Naive thymus-derived CD4-positive, alpha-beta T cell (primary cell): ENCODE results near the gene BRPF3. TPM values are rescaled to one million over a fixed set of nuclear protein-coding genes. Genes with fewer than 3 reads are reported as not detected.
"Not testable (repeated sequence)": the region's sequence is repeated elsewhere in the genome, so short reads cannot be mapped to it uniquely, and the experiment has no call there.

Experiments used
- ATAC-seq: fragments of 150-1000 bp; cut with Tn5 transposase; 2 replicates; pipeline ENCODE4 v1.10.0; 2021; ENCODE audit warnings: mild to moderate bottlenecking, moderate library complexity
- CTCF ChIA-PET: fragments of 350-600 bp; sonication (Branson Sonifier 250); formaldehyde crosslinking; loops from one replicate; lab custom pipeline; 2021; ENCODE audit warnings: antibody characterized with exemption; lab: Charles Lee
- POLR2A ChIA-PET: fragments of 350-600 bp; sonication (Branson Sonifier 250); formaldehyde crosslinking; loops from one replicate; lab custom pipeline; 2021; ENCODE audit warnings: antibody characterized with exemption, inconsistent platforms; lab: Charles Lee
- DNase-seq, 9 donors: peaks; one replicate each; pipeline versions ENCODE4 v3.0.0 to v3.0.0-alpha.2; 2020 to 2022; ENCODE audit warnings: mixed read lengths in 1 of 9
- H3K27ac ChIP-seq: one replicate; pipeline ENCODE4 v1.7.0; 2013; ENCODE audit warnings: mild to moderate bottlenecking, low read depth, low read length, moderate library complexity
- H3K27me3 ChIP-seq, 2 donors: one replicate each; pipeline ENCODE4 v1.7.0; 2013; ENCODE audit warnings: low read length in 2 of 2, mild to moderate bottlenecking in 2 of 2, moderate library complexity in 2 of 2; ENCODE audit not compliant: control insufficient read depth in 2 of 2, insufficient read depth in 2 of 2
- H3K36me3 ChIP-seq, 3 experiments: 1 replicate in 2 of 3; 2 replicates in 1 of 3; pipeline ENCODE4 v1.7.0; 2013; ENCODE audit warnings: low read length in 3 of 3, mild to moderate bottlenecking in 3 of 3, moderate library complexity in 1 of 3; ENCODE audit not compliant: insufficient read depth in 3 of 3, control insufficient read depth in 2 of 3
- H3K4me1 ChIP-seq, 2 donors: one replicate each; pipeline ENCODE4 v1.7.0; 2013; ENCODE audit warnings: low read length in 2 of 2, mild to moderate bottlenecking in 2 of 2, moderate library complexity in 1 of 2; ENCODE audit not compliant: control insufficient read depth in 2 of 2, insufficient read depth in 2 of 2
- H3K4me3 ChIP-seq: 2 replicates; pipeline ENCODE4 v1.7.0; 2013; ENCODE audit warnings: mild to moderate bottlenecking, low read length
- H3K9me3 ChIP-seq, 3 experiments: 1 replicate in 2 of 3; 2 replicates in 1 of 3; pipeline ENCODE4 v1.7.0; 2013; ENCODE audit warnings: low read length in 3 of 3; ENCODE audit not compliant: control insufficient read depth in 2 of 3
- H3K27ac Mint-ChIP-seq, 9 donors: one replicate each; pipeline ENCODE4 v1.8.0; 2020 to 2022; ENCODE audit warnings: mixed read lengths in 9 of 9, mild to moderate bottlenecking in 8 of 9, moderate library complexity in 5 of 9, inconsistent platforms in 2 of 9
- H3K27me3 Mint-ChIP-seq, 5 donors: one replicate each; pipeline ENCODE4 v1.8.0; 2021 to 2022; ENCODE audit warnings: mixed read lengths in 5 of 5, mild to moderate bottlenecking in 1 of 5
- H3K36me3 Mint-ChIP-seq, 5 donors: one replicate each; pipeline ENCODE4 v1.8.0; 2020 to 2022; ENCODE audit warnings: mixed read lengths in 5 of 5, mild to moderate bottlenecking in 3 of 5, inconsistent platforms in 1 of 5
- H3K4me1 Mint-ChIP-seq, 7 donors: one replicate each; pipeline ENCODE4 v1.8.0; 2020 to 2022; ENCODE audit warnings: mixed read lengths in 7 of 7, mild to moderate bottlenecking in 3 of 7, inconsistent platforms in 1 of 7
- H3K4me3 Mint-ChIP-seq, 10 donors: one replicate each; pipeline ENCODE4 v1.8.0; 2020 to 2022; ENCODE audit warnings: mild to moderate bottlenecking in 10 of 10, mixed read lengths in 10 of 10, moderate library complexity in 6 of 10, inconsistent platforms in 2 of 10
- H3K9me3 Mint-ChIP-seq, 11 donors: one replicate each; pipeline ENCODE4 v1.8.0; 2020 to 2022; ENCODE audit warnings: mixed read lengths in 11 of 11, mild to moderate bottlenecking in 4 of 11, inconsistent platforms in 1 of 11, moderate library complexity in 1 of 11
- intact Hi-C, 2 donors: fragments of 100-400 bp; cut with micrococcal nuclease; formaldehyde crosslinking; loops; one replicate each; pipeline ENCODE4 v1.15.1; 2023
- polyA plus RNA-seq, 2 donors: library from polyadenylated mRNA; unstranded; fragments of 300-500 nt; fragmentation: Illumina TruSeq; gene quantifications; one replicate each; pipeline ENCODE4 v1.2.3, GENCODE V29; 2021
- total RNA-seq, 6 experiments: library from RNA in 5 of 6; stranded (reverse) in 5 of 6; gene quantifications; 1 replicate in 5 of 6; 2 replicates in 1 of 6; pipeline ENCODE4 v1.2.3 and lab custom pipeline; 2021 to 2026

The BRPF3 gene
- total and polyA plus RNA-seq, 7 experiments from 2014 or later: 5.1 to 40.0 (median 28.4) TPM

DNA sequence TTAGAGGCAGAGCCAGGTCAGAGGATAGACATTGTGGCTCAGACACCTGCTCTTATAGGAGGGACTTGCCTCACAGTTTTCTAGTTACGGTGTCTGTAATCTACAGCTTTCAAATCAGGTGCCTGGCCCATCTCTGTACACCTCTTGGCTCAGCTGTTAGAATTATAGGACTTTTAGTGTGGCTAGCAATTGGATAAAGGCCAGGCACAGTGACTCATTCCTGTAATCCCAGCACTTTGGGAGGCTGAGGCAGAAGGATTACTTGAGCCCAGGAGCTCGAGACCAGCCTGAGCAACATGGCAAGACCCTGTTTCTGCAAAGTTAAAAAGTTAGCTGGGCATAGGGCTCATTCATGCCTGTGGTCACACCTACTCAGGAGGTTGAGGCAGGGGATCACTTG lies 20.0 kb downstream of the BRPF3 start:
- peaks cover 0 to 7% (median 3%) of the 10 kb centered on the region in 7 donors for H3K4me1 Mint-ChIP-seq
- H3K27me3 ChIP-seq: no peaks in the 10 kb centered on the region
- no peaks in the 10 kb centered on the region for H3K27me3 Mint-ChIP-seq
- H3K9me3 Mint-ChIP-seq: no peaks in the 10 kb centered on the region
- H3K27ac ChIP-seq: no peak overlapping the region
- no peak overlapping the region for H3K4me3 ChIP-seq
- peaks cover 22 to 59% (median 29%) of the 10 kb centered on the region in 5 donors for H3K36me3 Mint-ChIP-seq
- ChIA-PET POLR2A (no interaction called here), CTCF (interaction anchor here (0.6 kb wide), 1 partner anchor 146 kb away, joined by 3 read pairs; no protein-coding TSS in a partner anchor)
- H3K4me3 Mint-ChIP-seq: no peak overlapping the region
- ATAC-seq (no peak), DNase-seq (no peak)
- H3K36me3 ChIP-seq: peaks cover 0 to 89% (median 4%) of the 10 kb centered on the region in 3 experiments
- H3K4me1 ChIP-seq: no peaks in the 10 kb centered on the region
- H3K9me3 ChIP-seq: no peaks in the 10 kb centered on the region
- H3K27ac Mint-ChIP-seq: peak overlapping the region in 1 of 9 donors; percentile 38
- intact Hi-C loops: no loop called here

DNA sequence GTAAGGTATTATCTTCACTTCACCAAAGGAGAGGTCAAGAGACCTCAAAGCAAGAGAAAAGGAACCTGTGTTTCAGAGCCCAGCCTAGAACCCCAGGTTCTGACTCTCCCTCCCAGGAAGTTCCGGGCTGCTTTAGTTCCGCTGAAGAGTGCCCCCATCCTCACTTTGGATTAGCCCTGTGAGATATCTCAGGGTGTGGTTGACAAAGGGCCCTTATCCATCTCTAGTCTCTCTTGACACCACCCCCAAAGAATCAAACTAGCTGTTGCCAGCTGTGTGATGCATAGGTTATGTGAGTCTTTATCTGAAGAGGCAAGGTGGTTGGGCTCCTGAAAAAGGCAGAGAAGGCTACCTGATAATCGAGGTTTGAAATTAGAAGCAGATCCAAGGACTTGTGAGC lies 20.6 kb downstream of the BRPF3 start:
- Histone ChIP-seq H3K4me1 (no peaks in the 10 kb centered on the region), H3K36me3 (peaks cover 0 to 89% (median 7%) of the 10 kb centered on the region in 3 experiments), H3K4me3 (no peak overlapping the region), H3K9me3 (no peaks in the 10 kb centered on the region), H3K27me3 (no peaks in the 10 kb centered on the region), H3K27ac (no peak overlapping the region)
- no peaks in the 10 kb centered on the region for H3K9me3 Mint-ChIP-seq
- intact Hi-C loops: no loop called here
- no peak overlapping the region for H3K4me3 Mint-ChIP-seq
- ATAC-seq (no peak), DNase-seq (no peak)
- peak overlapping the region in 4 of 9 donors; percentile 28 to 61 (median 58) for H3K27ac Mint-ChIP-seq
- H3K27me3 Mint-ChIP-seq: no peaks in the 10 kb centered on the region
- ChIA-PET POLR2A (interaction anchor here (1.0 kb wide), 1 partner anchor 14 kb away, joined by 3 read pairs; no protein-coding TSS in a partner anchor), CTCF (interaction anchor here (0.6 kb wide), 1 partner anchor 145 kb away, joined by 3 read pairs; no protein-coding TSS in a partner anchor)
- H3K4me1 Mint-ChIP-seq: peaks cover 0 to 7% (median 3%) of the 10 kb centered on the region in 7 donors
- peaks cover 21 to 61% (median 27%) of the 10 kb centered on the region in 5 donors for H3K36me3 Mint-ChIP-seq

DNA sequence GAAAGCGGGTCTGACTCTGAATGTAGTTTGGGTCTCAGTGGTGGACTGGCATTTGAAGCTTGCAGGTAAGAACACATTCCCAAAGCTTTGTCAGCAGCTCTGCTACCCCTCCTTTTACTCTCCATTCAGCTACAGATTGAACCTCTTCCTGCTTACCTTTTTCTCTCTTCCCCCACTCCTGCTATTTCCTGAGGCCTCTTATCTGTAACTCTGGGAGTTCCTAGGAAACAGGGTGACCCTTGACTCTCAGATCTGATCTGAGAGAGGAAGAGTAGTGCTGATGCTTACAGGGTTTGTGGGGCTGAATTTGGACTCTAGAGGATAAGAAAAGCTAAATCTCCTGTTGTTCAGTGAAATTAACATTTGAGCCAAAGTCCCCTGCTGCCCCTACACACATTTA lies 21.4 kb downstream of the BRPF3 start:
- H3K4me1 Mint-ChIP-seq: peaks cover 0 to 7% (median 2%) of the 10 kb centered on the region in 7 donors
- peaks cover 0 to 92% (median 8%) of the 10 kb centered on the region in 3 experiments for H3K36me3 ChIP-seq
- no peak overlapping the region for H3K4me3 Mint-ChIP-seq
- CTCF ChIA-PET: interaction anchor here (0.6 kb wide), 1 partner anchor 1108 kb away, joined by 3 read pairs; no protein-coding TSS in a partner anchor
- intact Hi-C loops: no loop called here
- H3K27ac ChIP-seq: no peak overlapping the region
- H3K36me3 Mint-ChIP-seq: peaks cover 20 to 67% (median 25%) of the 10 kb centered on the region in 5 donors
- no peaks in the 10 kb centered on the region for H3K27me3 ChIP-seq
- no peak for ATAC-seq
- H3K27ac Mint-ChIP-seq: peak overlapping the region in 1 of 9 donors; percentile 61
- no peak for DNase-seq
- H3K4me3 ChIP-seq: no peak overlapping the region
- POLR2A ChIA-PET: interaction anchor here (1.0 kb wide), 1 partner anchor 15 kb away, joined by 3 read pairs; no protein-coding TSS in a partner anchor
- no peaks in the 10 kb centered on the region for H3K27me3 Mint-ChIP-seq
- H3K4me1 ChIP-seq: no peaks in the 10 kb centered on the region
- H3K9me3 Mint-ChIP-seq: no peaks in the 10 kb centered on the region
- H3K9me3 ChIP-seq: no peaks in the 10 kb centered on the region

DNA sequence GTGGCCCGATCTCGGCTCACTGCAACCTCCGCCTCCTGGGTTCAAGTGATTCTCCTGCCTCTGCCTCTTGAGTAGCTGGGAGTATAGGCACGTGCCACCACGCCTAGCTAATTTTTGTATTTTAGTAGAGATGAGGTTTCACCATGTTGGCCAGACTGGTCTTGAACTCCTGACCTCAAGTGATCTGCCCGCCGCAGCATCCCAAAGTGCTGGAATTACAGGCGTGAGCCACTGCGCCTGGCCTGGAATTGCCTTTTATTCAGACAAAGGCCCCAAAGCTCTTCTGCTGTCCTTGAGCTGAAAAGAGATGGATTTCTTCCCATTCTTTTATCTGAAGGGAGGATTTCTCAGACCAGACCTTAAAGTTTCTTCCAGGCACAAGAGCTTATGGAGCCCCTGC lies 22.0 kb downstream of the BRPF3 start:
- POLR2A ChIA-PET, ATAC-seq: not testable (repeated sequence)

DNA sequence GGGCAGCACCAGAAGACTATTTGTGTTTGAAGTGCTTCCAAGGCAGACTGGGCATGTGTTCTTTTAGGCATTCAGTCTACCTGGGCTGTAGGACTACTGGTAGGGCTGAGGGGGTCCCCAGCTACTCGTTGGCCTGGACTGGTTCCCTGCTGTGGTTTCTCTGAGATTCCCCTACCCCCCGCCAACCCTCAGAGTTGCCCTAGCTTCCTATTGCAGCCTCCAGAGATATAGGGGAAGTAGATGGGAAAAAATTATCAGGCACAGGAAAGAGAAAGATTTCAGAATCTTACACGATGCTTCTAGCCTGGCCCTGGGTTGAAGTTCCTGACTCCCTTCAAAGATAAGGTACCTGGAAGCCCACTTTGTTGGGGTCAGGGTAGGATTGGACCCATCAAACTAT lies 22.5 kb downstream of the BRPF3 start:
- no peaks in the 10 kb centered on the region for H3K9me3 ChIP-seq
- no peaks in the 10 kb centered on the region for H3K4me1 ChIP-seq
- ChIA-PET POLR2A (no interaction called here), CTCF (no interaction called here)
- Mint-ChIP-seq H3K36me3 (peaks cover 19 to 67% (median 21%) of the 10 kb centered on the region in 5 donors), H3K27ac (no peak overlapping the region), H3K4me3 (no peak overlapping the region), H3K27me3 (no peaks in the 10 kb centered on the region), H3K9me3 (no peaks in the 10 kb centered on the region), H3K4me1 (peaks cover 0 to 7% (median 0%) of the 10 kb centered on the region in 7 donors)
- peaks cover 5 to 87% (median 6%) of the 10 kb centered on the region in 3 experiments for H3K36me3 ChIP-seq
- no peak for DNase-seq
- no peaks in the 10 kb centered on the region for H3K27me3 ChIP-seq
- intact Hi-C loops: no loop called here
- no peak overlapping the region for H3K27ac ChIP-seq
- ATAC-seq: no peak
- no peak overlapping the region for H3K4me3 ChIP-seq

More for the DNA sequence above, 22.0 kb downstream of the BRPF3 start:
- H3K4me3 ChIP-seq, H3K27me3 ChIP-seq, H3K4me1 Mint-ChIP-seq, CTCF ChIA-PET, H3K4me3 Mint-ChIP-seq, H3K27me3 Mint-ChIP-seq, H3K27ac ChIP-seq, intact Hi-C loops, DNase-seq, H3K4me1 ChIP-seq, H3K9me3 Mint-ChIP-seq, H3K27ac Mint-ChIP-seq, H3K9me3 ChIP-seq: not testable (repeated sequence)
- peaks cover 4 to 92% (median 5%) of the 10 kb centered on the region in 3 experiments for H3K36me3 ChIP-seq
- peaks cover 20 to 72% (median 26%) of the 10 kb centered on the region in 5 donors for H3K36me3 Mint-ChIP-seq

DNA sequence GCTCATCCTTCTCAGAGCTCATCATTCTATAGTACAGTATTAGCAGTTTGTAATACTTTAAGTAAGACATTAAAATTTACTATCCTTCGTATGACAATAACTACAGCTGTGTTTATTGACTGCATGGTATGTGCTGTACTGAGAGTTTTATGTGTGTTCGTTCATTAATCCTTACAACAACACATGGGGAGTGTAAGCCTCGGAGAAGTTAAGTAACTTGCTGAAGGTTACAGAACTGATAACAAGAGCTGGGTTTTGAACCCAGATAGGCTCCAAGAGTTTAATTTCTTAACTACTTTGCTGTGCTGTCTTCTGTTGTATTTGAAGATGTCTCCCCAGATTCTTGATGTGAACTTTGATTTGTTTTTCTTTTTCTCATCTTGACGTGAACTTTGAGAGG lies 23.7 kb downstream of the BRPF3 start:
- no peak for DNase-seq
- ChIA-PET CTCF (no interaction called here), POLR2A (no interaction called here)
- H3K4me3 Mint-ChIP-seq: no peak overlapping the region
- no peaks in the 10 kb centered on the region for H3K9me3 Mint-ChIP-seq
- Histone ChIP-seq H3K27me3 (no peaks in the 10 kb centered on the region), H3K4me3 (no peak overlapping the region), H3K27ac (no peak overlapping the region), H3K36me3 (peaks cover 5 to 87% (median 6%) of the 10 kb centered on the region in 3 experiments), H3K4me1 (no peaks in the 10 kb centered on the region), H3K9me3 (no peaks in the 10 kb centered on the region)
- intact Hi-C loops: no loop called here
- H3K4me1 Mint-ChIP-seq: peaks cover 0 to 6% (median 0%) of the 10 kb centered on the region in 7 donors
- peaks cover 15 to 63% (median 18%) of the 10 kb centered on the region in 5 donors for H3K36me3 Mint-ChIP-seq
- no peaks in the 10 kb centered on the region for H3K27me3 Mint-ChIP-seq
- no peak for ATAC-seq
- H3K27ac Mint-ChIP-seq: no peak overlapping the region

DNA sequence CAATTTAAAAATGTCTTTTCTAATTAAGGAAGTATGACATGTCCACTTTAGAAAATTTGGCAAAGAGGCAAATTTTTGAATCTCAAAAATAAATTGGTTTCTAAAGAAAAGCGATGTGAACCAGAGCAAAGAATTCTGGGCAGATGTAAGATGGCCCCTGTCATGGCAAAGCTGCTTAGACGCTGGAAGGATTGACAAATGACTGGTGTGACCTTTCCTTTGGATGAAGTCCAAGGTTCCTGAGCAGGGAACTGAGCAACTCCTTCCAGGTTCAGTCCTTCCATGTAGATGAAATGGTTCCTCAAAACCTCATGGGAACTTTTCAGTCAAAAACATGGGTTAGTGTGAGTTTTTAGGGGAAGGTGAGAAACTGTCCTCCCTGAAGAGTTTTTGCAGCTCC lies 25.1 kb downstream of the BRPF3 start:
- DNase-seq: no peak
- intact Hi-C loops: no loop called here
- ChIA-PET POLR2A (no interaction called here), CTCF (no interaction called here)
- no peak overlapping the region for H3K4me3 Mint-ChIP-seq
- Histone ChIP-seq H3K9me3 (no peaks in the 10 kb centered on the region), H3K27me3 (no peaks in the 10 kb centered on the region), H3K36me3 (peaks cover 5 to 78% (median 9%) of the 10 kb centered on the region in 3 experiments), H3K4me1 (no peaks in the 10 kb centered on the region), H3K4me3 (no peak overlapping the region), H3K27ac (no peak overlapping the region)
- no peak for ATAC-seq
- H3K9me3 Mint-ChIP-seq: no peaks in the 10 kb centered on the region
- H3K4me1 Mint-ChIP-seq: peaks cover 0 to 6% (median 0%) of the 10 kb centered on the region in 7 donors
- no peaks in the 10 kb centered on the region for H3K27me3 Mint-ChIP-seq
- H3K36me3 Mint-ChIP-seq: peaks cover 8 to 58% (median 20%) of the 10 kb centered on the region in 5 donors
- no peak overlapping the region for H3K27ac Mint-ChIP-seq
